Activated CD8-positive, alpha-beta memory T cell treated with anti-CD3 and anti-CD28 coated beads for 4 hours (primary cell): ENCODE measurements around the gene RBM19.

Experiments
- DNase-seq, 2 donors: peaks; one replicate each; pipeline ENCODE4 v3.0.0-alpha.2; 2020; ENCODE audit warnings: low read depth in 2 of 2

The RBM19 gene

DNA sequence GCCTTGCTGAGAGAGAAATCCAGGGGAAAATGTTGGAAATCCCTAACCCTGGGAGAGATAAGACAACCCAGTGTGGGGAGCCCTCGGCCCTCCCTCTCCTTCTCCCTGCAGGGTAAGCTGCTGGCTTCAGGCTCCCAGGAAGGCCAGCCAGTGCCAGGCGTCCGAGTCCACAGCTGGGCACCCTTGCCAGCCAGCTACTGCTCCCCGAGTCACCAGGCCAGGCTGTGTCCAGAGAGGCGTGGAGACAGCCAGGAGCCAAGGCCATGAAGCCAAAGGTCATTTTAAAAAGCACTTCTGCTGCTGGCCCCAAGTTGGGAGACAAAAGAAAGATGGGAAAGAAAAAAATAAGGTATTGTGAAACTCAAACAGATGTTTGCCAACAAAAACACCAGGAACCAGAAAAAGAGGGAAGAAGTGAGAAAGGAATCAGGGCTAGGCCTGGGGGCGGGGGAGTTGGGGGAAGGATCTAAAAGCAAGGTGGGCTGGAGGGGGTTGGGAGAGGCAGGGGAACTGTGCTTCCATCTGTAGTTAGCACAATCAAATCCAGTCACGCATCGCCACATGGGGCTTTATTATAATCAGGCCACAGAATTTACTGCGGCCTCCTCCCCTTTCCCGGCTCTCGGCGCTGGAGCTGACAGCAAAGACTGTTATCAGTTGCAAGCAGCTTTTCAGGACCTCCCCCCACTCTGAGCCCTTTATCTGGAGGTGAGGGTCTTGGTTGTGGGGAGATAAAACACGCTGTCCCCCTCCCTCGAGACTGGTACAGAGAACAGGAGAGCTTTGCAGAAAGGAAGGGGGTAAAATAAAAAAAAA lies 33.5 kb downstream of the RBM19 start:
- DNase-seq: no peak

DNA sequence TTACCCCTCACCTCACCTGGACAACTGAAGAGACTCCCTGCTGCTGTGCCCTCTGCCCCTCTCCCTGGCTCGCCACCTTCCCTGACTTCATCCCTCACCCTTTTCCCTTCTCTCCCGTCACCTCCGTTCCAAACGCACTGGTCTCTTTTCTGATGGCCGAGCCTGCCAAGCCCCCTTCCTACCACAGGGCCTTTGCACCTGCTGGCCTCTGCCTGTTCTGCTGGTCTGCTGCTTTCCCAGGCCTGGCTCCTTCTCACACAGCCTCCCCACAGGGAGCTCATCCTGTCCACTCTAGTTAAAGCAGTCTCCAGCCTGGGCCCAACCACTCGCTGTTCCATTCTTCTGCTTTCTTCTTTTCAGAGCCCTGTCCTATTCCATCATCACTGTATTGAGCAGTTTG lies 34.6 kb downstream of the RBM19 start:
- DNase-seq: no peak

DNA sequence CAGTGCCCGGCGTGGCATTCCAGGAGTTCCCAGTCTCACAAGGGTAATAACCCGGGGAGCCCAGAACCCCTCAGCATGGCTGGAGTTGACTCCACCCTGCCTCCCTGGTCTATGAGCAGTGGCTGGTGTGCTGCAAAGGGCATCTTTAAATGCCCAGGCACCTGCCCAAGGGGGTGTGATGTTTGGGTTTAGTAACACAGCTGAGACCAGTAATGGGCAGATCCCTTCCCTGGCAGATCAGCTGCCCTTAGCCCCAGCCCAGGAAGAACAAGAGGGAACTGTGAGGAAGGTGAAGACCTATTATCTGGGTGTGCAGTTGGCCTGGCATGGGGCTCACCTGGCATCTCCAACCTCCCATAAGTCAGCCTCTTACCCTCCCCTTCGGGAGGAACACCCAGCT lies 35.9 kb downstream of the RBM19 start:
- no peak for DNase-seq

DNA sequence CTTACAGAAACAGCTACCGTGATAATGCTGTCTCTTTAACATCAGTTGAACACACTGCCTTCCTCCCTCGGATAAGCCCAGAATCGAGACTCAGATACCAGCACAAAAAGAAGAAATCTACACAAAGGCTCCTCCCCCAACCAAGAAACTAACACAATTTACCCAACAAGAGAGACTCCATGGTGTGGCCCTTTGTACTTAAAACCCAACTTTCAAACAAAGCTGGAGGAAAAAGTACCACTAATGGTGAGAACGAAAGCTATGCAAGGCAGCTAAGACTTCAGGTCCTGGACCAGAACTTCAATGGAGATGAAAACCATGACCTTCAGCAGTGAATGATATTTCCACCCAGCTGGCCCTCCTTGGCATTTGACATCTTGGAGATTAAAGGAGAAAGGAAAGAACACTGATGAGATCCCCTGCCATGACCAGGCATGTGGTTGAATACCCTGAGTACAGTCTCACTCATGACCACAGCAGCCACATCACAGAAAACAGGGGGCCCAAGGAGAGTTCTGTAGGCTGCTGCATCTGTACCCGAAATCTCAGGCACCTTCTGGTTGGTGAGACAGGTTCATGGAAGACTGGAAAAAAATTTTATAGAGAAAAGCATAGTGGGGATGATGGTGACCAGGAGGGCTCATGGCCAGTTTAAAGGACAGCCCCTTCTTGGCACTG lies 36.7 kb downstream of the RBM19 start:
- no peak for DNase-seq

DNA sequence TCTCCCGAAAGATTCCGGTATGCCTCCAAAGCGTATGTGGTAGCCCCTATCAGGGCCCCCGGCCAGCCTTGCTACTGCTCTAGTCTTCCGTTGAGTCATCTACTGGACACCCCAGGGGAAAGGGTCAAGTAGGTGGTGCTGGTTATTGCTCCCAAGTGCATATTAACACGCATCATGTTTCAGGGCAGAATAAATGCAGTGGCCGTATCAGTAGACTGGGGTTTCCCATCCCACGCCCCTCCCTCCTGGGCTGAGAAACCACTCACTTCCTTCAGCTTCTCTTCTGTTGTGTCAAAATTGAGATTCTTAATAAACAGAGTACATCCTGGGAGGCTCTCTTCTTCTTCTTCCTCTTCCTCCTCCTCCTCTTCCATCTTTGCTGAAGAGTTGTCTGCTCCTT lies 39.3 kb downstream of the RBM19 start:
- DNase-seq: no peak

DNA sequence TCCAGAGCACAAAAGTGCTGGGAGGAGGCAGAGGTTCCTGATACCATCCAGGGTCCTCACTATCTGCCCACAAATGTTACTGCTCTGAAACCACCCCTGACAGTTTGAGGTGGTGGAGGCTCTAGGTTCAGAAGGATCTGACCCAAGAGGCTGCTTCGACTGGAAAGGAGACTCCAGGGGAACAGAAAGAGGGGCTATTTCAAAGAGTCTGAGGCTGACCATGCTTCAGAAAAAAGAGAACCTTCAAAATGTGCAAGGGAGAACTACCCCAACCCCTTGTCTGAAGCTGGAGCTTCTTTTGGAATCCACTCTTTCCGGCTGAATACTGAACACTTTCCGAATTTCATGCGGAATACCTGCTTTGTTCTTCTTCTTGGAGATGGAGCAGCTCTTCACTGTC lies 41.8 kb downstream of the RBM19 start:
- no peak for DNase-seq

DNA sequence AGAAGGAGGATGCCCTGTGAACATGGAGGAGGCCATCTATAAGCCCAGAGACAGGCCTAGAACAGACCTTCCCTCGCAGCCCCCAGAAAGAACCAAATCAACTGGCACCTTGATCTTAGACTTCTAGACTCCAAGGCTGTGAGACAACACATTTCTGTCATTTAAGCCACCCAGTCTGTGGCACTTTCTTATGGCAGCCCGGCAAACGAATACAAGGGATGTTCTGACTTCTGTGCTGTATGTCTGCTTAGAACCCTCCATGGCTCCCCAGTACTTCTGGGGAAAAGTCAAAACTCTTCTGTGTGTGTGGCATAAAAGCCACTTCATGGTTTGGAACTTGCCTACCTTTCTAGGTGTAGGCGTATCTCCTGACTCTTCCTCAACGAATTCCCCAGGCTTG lies 42.9 kb downstream of the RBM19 start:
- DNase-seq: no peak

DNA sequence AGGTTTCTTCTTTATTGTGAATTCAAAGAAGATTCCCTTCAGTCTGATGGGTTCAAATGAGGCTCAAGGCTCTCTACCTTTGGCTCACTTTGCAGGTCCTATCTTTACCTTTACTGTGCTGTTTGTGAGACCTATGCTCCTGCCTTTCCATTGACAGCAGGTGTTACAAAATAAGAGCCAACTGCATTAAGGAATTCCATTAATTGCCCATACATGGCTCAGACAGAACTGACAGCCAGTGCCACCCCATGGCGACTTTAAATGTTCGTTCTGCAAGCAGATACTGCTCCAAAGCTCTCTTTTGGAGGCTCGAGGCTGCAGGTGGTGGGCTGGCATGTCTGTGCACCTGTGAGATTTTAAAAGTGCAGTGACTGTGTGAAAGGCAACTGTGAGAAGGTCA lies 44.7 kb downstream of the RBM19 start:
- no peak for DNase-seq

DNA sequence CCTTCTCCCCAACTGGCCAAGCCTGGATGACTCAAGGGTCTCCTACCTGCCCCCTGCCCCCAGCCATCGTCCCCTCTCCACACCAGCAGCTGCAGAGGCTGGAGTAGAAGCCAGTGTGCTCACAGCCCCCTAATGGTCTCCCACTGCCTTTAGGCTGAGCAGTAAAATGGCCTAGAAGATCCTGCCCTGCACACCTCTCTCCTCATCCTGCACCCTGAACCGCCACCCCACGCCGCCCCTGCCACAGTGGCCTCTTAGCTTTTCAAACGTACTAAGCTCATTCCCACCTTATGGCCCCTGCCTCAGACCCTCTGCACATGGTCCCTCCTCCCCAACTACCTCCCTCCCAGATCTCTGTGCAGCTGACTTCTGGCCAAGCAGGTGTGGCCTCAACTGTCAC lies 46.3 kb downstream of the RBM19 start:
- DNase-seq: no peak

DNA sequence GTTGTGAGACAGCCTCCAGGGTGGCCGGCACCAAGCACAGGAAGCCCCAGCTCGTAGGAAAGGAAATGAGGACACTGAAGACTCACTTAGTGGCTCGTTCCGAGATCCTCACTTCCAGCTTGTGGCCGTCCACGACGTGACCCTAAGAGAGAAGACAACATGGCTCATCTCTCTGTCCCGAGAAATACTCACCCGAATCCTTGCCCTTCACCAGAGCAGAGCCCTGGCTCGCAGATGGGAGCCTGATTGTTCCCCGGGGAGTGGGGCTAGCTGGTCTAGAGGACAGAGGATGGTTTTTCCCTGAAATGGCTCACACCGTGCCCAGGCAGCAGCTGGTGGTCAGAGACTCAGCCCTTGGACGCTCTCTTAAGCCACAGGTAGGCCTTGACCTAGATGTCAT lies 47.8 kb downstream of the RBM19 start:
- DNase-seq: no peak

DNA sequence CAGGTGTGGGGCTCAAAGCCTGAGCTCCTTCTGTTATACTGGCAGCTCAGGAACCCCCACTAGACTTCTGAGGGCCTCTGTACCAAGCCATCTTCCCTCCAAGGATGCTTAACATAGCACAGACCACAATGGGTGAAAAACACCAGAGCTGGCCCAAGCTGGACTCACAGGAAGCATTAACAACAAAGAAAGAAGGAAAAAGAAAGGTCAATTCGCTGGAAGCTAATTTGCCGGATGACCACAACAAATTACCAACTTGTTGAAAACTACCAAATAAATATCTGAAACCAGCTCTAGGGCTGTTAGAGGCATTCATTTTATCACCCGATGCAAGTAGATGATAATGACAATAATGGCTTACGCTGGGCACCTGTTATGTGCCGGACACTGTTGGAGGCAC lies 48.7 kb downstream of the RBM19 start:
- no peak for DNase-seq

DNA sequence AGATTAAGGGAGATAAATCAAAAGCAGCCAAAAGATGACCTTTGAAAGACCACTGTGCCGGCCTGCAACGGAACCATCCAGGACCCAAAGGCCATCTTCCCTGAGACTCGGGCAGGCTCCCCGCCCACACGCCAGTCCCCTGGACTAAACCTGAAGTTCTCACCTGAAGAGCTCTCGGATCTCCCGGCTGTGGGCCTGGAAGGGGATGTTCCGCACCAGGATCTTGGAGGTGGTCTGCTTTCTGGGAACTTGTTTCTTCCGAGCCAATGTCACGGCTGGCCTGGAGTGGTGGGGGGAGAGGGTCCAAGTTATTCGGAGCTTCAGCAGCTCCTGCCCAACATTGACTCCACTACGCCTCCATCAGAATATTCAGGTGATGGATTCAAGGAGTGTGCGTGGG lies 51.3 kb downstream of the RBM19 start:
- no peak for DNase-seq

DNA sequence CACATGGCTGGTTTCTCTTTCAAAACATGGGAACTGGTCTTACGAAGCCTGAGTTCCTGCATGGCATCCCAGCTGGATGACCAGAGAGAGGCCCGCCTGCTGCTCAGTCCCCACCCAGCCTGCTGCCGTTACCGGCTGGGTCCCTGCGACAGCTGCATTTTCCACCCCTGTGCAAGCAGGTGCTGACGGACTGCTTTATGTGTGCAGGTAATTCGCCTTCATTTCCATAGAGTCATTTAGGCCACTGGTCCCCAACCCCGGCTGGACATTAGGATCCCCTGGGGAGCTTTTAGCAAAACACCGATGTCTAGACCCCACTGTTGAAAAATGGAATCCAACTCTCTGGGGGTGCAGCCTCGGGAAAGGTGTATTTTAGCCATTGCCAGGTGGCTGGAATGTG lies 51.9 kb downstream of the RBM19 start:
- no peak for DNase-seq

DNA sequence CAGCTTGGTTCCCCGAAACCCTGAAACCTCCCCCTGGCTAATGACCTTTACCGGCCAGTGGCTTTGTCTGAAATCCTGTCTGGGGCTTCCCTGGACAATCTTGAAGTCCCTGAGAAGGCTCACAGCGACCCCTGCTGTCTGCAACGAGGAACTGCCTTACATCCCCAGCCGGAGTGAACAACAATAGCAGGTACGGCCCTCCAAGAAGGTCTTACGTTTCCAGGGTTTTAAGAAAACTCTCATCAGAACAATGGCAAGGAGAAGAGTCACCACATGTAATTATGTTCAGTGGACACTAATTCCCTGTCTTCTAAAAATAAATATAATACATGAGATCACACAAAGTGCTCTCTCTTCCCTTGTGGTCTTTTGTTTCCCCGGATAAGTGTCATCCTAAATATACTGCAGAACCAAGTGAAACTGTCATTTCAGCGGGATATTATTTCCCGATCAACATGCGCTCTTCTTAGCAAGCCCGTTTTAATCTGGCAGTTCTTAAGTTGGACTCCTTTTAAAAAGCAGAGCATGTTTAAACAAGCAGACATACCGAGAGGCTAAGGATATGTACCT lies 53.3 kb downstream of the RBM19 start:
- peak in 1 of 2 donors; percentile 25 for DNase-seq

DNA sequence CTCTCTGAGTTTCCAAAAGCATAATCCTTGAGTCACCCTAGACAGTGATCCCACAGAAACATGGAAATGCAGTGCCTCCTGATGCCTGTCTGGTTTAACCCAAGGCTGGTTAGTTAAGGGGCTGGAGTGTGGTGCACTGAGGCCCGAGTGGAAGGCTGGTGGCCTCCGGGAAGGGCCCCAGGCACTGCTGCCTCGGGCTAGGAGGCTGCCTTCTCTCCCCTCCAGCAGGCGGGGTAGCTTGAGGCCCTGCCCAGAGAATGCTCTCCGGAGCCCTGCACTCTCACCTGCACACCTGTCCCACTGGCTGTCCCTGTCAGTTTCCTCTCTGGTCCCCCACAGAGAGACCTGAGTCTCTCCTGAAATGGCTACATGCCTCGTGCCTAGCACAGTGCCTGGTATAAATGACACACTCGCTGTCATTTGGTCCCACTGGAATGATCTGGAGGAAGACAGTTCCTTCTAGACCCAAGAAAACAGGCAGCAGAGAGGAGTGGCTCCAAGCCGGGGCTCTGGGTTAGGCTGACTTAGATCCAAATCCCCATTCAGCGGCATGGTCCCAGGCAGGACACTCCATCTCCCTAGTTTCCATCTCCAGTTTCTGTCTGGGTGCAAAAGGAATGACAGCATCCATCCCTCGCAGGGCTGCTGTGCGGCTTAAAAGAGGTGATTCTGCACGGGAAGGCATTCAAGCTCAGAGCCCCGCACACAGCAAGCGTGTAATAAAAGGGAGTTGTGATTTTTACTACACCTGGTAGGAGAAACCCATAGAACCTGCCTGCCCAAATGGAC lies 54.0 kb downstream of the RBM19 start:
- DNase-seq: no peak

DNA sequence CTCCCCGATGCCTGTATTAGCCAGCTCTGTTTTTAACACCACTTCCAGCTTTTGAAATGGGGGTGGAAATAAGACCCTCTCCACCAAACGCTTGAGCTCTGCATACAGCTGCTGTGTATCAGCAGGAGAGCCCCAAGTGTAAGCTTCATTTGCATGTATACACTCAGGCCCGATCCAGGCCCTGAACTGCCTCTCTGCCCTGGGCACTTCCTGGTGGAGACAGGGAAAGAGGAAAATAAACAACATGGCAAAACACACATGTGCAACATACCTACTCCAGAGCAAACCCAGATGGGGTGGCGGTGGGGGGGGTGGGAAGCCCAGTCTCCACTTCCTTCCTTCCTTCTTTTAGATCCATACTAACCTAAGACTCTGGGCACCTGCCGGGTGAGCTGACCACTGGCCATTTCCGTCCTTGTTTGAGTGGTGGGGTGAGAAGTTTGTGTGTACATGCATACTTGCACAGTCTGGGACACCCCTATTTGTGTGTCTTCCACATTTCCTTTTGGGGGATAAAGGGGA lies 55.3 kb downstream of the RBM19 start:
- DNase-seq: no peak

DNA sequence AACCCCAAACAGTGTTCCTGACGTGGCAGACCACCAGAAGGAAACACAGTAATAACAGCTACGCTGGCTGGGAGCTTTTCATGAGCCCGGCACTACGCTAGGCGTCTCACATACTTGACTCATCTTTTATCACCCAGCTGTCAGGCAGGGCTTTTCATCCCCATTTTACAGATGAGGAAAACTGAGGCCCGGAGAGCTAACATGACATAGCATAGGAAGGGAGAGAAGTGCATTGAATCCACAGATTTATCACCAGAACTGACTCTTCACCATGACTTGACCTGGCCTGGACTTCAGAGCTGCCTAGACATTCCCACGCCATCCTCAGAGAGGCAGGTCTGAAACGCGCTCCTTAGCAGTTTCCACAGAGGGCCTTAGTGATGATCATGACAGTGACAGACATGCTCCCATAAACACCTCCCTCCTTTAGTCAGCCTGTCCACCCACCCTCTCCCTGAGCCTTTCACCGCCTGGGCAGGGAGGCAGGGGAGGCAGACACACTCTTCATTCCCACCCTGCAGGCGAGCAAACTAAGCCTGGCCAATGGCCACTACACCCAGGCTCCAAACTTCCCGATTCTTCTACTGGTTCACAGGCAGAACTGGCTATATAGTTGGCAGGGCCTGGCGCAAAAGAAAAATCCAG lies 56.2 kb downstream of the RBM19 start:
- no peak for DNase-seq

DNA sequence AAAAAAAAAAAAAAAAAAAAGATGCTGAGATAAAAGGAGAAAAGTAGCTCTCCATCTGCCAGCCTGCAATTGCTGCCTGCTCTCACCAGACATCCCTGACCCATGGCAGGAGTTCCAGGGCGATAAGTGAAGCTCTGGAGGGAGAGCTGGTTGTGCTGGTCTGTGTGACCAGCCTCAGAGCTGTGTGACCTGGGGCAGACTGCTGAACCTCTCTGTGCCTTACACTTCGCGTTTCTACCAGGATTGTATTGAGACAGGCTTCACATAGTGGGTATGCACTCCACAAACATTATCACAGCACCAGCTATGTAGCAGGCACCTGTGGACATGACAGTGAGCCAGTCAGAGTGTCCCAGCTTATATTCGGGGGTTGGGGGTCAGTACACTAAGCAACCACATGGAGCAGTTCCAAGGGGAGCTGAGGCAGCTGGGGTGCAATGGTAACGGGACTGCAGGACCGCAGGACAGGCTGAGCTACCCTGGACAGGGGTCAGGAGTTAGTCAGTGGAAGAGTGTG lies 57.5 kb downstream of the RBM19 start:
- no peak for DNase-seq

DNA sequence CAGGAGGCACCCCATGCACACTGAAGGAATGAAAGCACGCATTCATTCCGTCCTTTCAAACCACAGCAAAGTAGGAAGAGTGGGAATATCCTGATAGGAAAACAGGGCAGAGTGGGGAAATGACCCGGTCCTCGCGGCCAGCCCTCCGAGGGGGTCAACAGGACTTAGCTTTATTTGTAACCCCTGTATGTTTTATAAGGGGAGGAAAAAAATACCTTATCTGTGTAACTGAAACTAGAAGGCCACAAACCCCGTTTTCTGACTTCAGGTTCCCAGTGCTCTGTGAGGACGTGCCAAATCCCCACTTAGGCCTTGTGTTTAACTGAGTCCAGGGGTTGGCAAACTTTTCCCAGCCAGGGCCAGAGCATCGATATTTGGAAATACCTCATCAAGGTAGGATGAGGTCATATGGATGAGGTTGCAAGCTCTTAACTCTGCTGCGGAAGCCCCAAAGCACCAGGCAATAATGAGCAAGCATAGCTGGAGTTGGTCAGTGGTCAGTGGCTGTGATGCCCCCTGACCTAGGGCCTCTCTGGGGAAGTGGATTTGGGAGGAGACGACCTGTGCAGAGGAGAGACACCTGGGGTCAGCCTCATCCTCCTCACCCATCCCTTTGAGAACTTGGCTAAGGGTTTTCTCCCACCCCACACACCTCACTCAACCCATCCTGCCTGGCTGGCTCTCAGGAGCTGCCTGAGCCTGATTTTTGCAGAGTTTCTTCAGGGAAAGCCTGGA lies 58.5 kb downstream of the RBM19 start:
- DNase-seq: no peak

DNA sequence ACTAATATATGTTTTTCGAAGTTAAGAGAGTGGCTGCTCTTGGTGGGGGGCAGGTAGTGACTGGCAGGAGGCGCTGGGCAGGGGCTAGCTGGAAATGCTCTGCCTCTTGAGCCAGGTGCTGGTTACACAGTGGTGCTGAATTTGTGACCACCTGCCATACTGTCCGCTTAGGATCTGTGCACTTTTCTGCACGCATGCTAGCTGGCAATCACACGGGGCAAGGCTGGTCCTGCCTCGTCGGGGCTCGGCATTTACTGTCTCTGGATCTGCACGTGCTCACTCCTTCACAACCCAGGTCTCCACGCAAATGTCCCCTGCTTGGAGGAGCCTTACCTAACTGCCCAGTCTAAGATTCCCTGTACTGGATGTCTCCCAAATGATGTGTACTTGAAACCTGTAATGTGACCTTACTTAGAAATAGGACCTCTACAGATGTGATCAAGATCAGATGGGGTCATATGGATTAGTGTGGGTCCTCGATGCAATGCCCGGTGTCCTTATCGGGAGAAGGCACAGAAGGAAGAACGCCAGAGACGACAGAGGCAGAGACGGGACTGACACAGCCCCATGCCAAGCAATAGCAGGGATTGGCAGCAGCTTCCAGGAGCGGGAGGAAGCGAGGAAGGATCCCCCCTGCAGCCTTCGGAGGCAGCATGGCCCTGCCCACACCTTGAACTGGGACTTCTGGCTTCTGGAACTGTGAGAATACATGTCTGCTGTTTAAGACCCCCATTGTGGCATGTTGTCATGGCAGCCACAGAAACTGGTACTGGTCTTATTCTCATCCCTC lies 59.5 kb downstream of the RBM19 start:
- DNase-seq: no peak
